MV-4-11 (cell line): ENCODE data around the gene ENDOD1.
"Not testable (repeated sequence)": the region's sequence is repeated elsewhere in the genome, so short reads cannot be mapped to it uniquely, and the experiment has no call there.

ENCODE experiments used
- DNase-seq: peaks from one replicate; lab custom pipeline; 2025; lab: John Stamatoyannopoulos, UW

ENDOD1 gene

GRCh38 chr11:95089620-95090542, at the start of gene ENDOD1:
Gene ENDOD1, plus strand, starts transcription at chr11:95089846. Its CDS starts 82 bp downstream, at chr11:95089928.
- DNase-seq, result peak; percentile 70

- no peak for DNase-seq
These were observed 47.4 kb upstream of the ENDOD1 start for GRCh38 chr11:95042239-95042638.

DNA sequence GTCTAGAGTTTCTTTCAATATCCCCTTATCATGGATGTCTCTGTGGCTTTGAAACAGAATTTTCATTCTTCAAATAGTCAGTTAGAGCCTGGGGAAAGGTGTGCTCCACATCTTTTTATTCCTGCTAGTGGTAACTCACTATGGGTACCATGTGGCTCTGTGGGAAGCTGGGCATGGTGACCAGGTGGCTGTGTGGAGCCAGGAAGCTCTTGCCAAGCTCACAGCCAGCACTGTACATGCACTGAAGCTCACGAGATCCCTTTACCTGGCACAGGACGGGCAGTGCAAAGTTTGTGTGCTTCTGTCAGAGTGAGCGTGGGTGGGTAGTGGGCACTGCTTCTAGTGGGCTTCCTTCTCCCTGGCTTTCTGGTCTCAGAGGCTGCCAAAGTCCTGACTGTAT, 46.7 kb upstream of the ENDOD1 start:
- DNase-seq, result no peak

DNA sequence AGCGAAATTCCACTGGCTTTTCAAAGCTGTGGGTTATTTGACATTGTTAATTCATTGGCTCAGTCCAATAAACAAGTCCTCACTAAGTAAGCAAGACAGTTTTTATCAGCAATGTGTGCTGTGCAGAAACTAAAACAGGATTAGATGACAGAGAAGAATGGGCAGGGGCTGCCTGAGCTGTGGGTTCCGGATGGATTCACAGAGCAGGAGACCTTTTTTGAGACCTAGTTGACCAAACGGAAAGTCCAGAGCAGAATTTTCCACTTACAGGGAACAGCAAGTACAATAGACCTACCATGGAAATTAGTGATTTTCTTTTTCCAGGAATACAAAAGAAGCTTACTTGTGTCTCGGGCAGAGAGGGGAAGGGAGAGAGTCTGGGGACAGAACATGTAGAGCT, 45.6 kb upstream of the ENDOD1 start:
- DNase-seq, result no peak

DNA sequence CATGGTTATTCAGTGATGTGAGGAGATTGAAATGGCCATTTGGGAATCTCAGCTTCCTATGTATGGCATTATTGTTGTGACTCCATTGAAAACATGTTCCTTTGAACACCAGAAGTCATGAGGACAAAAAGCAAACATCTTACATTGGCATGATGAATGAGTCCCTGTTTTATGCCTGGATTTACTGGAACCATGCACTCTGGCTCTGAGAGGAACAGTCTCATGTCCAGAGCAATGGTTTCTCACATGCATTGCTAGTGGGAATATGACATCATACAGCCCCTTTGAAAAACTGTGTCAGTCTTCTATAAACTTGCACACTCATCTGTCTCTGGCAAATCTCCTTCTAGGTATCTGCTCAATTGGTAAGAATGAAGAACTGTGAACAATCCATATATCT, 43.8 kb upstream of the ENDOD1 start:
- DNase-seq, result no peak

GRCh38 chr11:95049122-95049521, 40.5 kb upstream of the ENDOD1 start, which contains the start of gene KDM4F:
Gene KDM4F, plus strand, starts transcription at chr11:95049422.
- not testable (repeated sequence) for DNase-seq

- no peak for DNase-seq
These were observed 38.9 kb upstream of the ENDOD1 start for GRCh38 chr11:95050595-95051202.

DNA sequence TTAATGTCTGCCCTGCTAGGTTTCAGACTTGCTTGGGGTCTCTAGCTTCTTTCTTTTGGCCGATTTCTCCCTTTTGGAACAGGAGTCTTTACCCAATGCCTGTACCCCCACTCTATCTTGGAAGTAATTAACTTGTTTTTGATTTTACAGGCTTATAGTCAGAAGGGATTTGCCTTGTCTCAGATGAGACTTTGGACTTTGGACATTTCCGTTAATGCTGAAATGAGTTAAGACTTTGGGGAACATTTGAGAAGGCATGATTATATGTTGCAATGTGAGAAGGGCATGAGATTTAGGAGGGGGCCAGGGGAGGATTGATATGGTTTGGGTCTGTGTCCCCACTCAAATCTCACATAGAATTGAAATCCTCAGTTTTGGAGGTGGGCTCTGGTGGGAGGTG, 35.3 kb upstream of the ENDOD1 start:
- DNase-seq, result no peak

GRCh38 chr11:95055283-95055897, 34.3 kb upstream of the ENDOD1 start:
- no peak for DNase-seq

- no peak for DNase-seq
These were observed 31.7 kb upstream of the ENDOD1 start for GRCh38 chr11:95057959-95058358.

- no peak for DNase-seq
These were observed 31.0 kb upstream of the ENDOD1 start for GRCh38 chr11:95058621-95059020.

DNA sequence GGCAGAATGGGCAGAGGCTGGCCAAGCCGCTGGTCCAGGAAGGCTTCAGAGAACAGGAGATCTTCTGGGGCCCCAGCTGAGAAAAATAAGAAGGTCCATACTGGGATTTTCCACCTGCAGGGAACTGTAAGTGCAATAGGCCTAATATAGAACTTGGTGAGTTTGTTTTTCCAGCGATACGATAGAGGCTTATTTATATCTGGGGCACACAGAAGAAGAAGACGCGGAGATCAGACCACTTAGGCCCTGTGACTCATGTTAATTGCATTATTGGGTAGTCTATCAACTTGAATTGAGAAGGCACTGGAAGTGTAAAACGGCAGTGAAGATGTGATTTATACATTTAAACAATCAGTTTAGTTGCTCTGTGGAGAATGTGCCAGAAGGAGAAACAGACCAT, 30.6 kb upstream of the ENDOD1 start:
- no peak for DNase-seq

DNA sequence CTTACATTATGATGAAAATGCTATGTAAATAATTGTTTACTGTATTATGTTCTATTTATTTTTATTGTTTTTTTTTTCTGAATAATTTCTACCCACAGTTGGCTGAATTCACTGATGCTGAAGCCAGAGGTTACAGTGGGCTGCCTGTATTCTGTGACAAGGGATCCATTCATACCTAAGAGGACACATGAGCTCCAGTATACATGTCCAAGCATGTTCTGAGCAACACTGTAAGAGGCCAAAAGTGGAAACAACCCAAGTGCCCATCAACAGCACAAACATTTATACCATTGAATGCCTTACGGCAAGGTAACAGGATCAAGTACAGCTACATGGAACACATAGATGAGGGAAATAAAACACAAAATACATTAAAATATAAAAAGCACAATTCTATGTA, 24.3 kb upstream of the ENDOD1 start:
- DNase-seq, result no peak

- DNase-seq, result no peak
These were observed 23.0 kb upstream of the ENDOD1 start, which contains the start of gene SRSF8 for GRCh38 chr11:95066716-95067038. Gene SRSF8, plus strand, starts transcription at chr11:95066919. Its CDS starts 308 bp downstream, at chr11:95067227.

DNA sequence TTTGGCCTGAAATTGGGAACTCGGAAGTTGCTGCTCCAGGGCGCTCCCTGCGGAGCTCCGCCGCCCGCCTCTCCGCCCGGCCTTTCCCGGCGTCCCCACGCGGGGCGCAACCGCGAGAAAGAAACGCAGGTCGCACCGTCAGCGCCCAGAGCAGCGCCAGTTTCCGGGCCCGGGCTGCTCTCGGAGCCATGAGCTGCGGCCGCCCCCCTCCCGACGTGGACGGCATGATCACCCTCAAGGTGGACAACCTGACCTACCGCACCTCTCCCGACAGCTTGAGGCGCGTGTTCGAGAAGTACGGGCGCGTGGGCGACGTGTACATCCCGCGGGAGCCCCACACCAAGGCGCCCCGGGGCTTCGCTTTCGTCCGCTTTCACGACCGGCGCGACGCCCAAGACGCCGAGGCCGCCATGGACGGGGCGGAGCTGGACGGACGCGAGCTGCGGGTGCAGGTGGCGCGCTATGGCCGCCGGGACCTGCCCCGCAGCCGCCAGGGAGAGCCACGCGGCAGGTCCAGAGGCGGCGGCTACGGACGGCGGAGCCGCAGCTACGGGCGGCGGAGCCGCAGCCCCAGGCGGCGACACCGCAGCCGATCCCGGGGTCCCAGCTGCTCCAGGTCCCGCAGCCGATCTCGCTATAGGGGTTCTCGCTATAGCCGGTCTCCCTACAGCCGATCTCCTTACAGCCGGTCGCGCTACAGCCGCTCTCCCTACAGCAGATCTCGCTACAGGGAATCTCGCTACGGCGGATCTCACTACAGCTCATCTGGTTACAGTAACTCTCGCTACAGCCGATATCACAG, 22.4 kb upstream of the ENDOD1 start:
- peak; percentile 54 for DNase-seq

- no peak for DNase-seq
These were observed 21.8 kb upstream of the ENDOD1 start for GRCh38 chr11:95067841-95068219.

- peak; percentile 95 for DNase-seq
These were observed 21.1 kb upstream of the ENDOD1 start for GRCh38 chr11:95068549-95068948.

DNA sequence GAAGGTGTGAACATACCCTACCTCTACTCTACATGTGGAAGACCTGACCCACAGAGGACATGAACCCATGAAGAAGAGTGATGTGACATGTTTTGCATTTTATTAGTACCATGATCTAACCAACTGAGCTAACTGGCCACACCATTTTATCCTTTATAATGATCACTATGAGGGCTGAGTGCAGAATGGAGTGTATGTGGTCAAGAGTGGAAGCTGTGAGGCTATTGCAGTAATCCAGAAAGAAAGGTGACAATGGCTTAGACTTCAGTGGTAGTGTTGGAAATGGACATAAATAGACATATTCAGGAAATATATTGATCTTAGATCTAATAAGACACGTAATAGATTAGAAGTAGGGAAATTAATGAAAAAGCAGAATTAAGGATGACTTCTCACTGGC, 19.2 kb upstream of the ENDOD1 start:
- DNase-seq, result no peak

- DNase-seq, result no peak
These were observed 16.7 kb upstream of the ENDOD1 start for GRCh38 chr11:95072948-95073347.

DNA sequence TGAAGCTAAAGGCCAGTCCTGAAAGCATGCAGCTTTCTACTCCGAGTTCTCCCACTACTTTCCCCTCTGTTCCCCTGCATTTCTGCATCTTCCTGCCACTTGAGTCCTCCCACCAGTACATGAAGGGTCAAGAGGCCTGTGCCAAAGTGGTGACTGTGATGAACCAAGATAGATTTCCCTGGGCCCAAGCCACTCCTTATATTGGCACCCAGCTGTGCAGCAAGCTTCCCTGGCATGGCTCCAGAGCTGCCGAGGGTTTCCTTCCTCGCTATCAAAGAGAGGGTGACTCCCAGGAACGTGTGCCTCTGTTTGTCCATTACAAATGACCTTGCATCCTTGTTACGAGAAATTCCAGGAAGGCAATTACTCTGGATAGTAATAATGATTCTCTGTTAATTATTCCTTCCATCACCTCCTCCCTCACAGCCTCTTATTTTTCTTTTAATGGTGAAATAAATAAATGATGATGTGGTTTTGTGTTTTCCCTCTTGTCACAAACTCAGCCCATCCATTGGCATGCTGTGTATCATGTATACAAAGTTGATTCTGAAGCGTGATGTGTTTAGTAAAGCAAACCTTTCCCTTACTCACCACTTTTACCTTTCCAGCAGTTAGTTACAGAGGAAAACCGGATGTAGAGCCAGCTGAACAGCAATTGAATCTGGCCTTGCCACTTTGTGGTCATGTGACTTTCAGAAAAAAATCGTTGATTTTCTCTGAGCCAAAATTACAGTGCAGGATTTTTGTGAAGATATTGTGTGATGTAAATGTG, 14.7 kb upstream of the ENDOD1 start:
- DNase-seq, result no peak

GRCh38 chr11:95076416-95076815, 13.2 kb upstream of the ENDOD1 start:
- peak; percentile 62 for DNase-seq
